HepG2 (cell line): ENCODE results near the gene PAX7. TPM values are rescaled to one million over a fixed set of nuclear protein-coding genes. Genes with fewer than 3 reads are reported as not detected.

Source experiments
- ATAC-seq: fragments of 200-7000 bp; cut with Tn5 transposase; 3 replicates; pipeline ENCODE4 v1.9.1; 2020; ENCODE audit warnings: mild to moderate bottlenecking, moderate library complexity
- BruUV-seq: library from RNA; stranded (reverse); fragments of 400-500 nt; replicated peaks from 2 replicates; lab custom pipeline; 2021; lab: Mats Ljungman, UMichigan
- CTCF ChIA-PET: fragments of 300-600 bp; formaldehyde crosslinking; extraction: SDS; loops from one replicate; lab custom pipeline; 2021; ENCODE audit warnings: low total read pairs, inconsistent platforms, low intra/inter-chr PET ratio; lab: Yijun Ruan, JAX
- POLR2A ChIA-PET: fragments of 350-600 bp; sonication (Branson Sonifier 250); formaldehyde crosslinking; loops from one replicate; lab custom pipeline; 2020; ENCODE audit warnings: antibody characterized with exemption, inconsistent platforms; lab: Yijun Ruan, JAX
- DNase-seq: peaks from one replicate; pipeline ENCODE4 v3.0.0-alpha.2; 2015; ENCODE audit warnings: low spot score
- FAIRE-seq: peaks from 3 replicates; lab custom pipeline; 2011; peaks lifted over from hg19 to GRCh38; lab: Jason Lieb, UNC
- H2AFZ ChIP-seq: one replicate; pipeline ENCODE4 v1.6.1; 2011; ENCODE audit warnings: low read length, inconsistent platforms
- H3K27ac ChIP-seq: fragments of 300-600 bp; 3 replicates; pipeline ENCODE4 v1.8.0; 2011; ENCODE audit warnings: mixed run types, mild to moderate bottlenecking, mixed read lengths, low read length, inconsistent platforms; ENCODE audit not compliant: insufficient read depth; ENCODE audit errors: extremely low read length
- H3K27me3 ChIP-seq, 2 experiments: fragments of 200-600 bp in 1 of 2; 2 replicates in 1 of 2; 3 replicates in 1 of 2; pipeline versions ENCODE4 v1.6.0 to v1.8.0; 2011; ENCODE audit warnings: low read length in 2 of 2, mild to moderate bottlenecking in 2 of 2, moderate library complexity in 2 of 2, inconsistent platforms in 1 of 2; ENCODE audit not compliant: insufficient read depth in 2 of 2, control insufficient read depth in 1 of 2
- H3K36me3 ChIP-seq, 2 experiments: fragments of 200-600 bp in 1 of 2; replicated peaks in 1 of 2; 2 replicates in 1 of 2; 3 replicates in 1 of 2; pipeline versions ENCODE4 v1.5.1 to v1.8.0; 2011; ENCODE audit warnings: low read length in 2 of 2, inconsistent platforms in 1 of 2; ENCODE audit not compliant: insufficient read depth in 2 of 2, control insufficient read depth in 1 of 2
- H3K4me1 ChIP-seq: 2 replicates; pipeline ENCODE4 v1.5.1; 2012; ENCODE audit warnings: low read length, inconsistent platforms; ENCODE audit not compliant: insufficient read depth
- H3K4me2 ChIP-seq: 2 replicates; pipeline ENCODE4 v1.6.0; 2011; ENCODE audit warnings: low read depth, low read length, inconsistent platforms
- H3K4me3 ChIP-seq, 3 experiments: fragments of 200-600 bp in 1 of 3; sonication (generic), shearing (Covaris generic) in 1 of 3; replicated peaks in 1 of 3; 2 replicates each; pipeline ENCODE4 v1.5.1; 2011 to 2016; ENCODE audit warnings: low read length in 3 of 3, inconsistent platforms in 2 of 3, low read depth in 2 of 3, mild to moderate bottlenecking in 2 of 3, control low read depth in 1 of 3, mixed read lengths in 1 of 3; ENCODE audit not compliant: insufficient read depth in 1 of 3
- H3K79me2 ChIP-seq: one replicate; pipeline ENCODE4 v1.6.1; 2011; ENCODE audit warnings: low read length, inconsistent platforms; ENCODE audit not compliant: insufficient read depth
- H3K9ac ChIP-seq: 2 replicates; pipeline ENCODE4 v1.6.0; 2011; ENCODE audit warnings: mild to moderate bottlenecking, low read depth, low read length, inconsistent platforms; ENCODE audit not compliant: insufficient read depth
- H3K9me3 ChIP-seq: 2 replicates; pipeline ENCODE4 v1.5.1; 2012; ENCODE audit warnings: mild to moderate bottlenecking, low read length
- H4K20me1 ChIP-seq: 2 replicates; pipeline ENCODE4 v1.6.0; 2011; ENCODE audit warnings: inconsistent platforms, mild to moderate bottlenecking, low read length, moderate library complexity; ENCODE audit not compliant: insufficient read depth
- EED ChIP-seq: sonication (generic); formaldehyde crosslinking; IDR thresholded peaks from 2 replicates; pipeline ENCODE4 v1.5.0; 2020; ENCODE audit warnings: mild to moderate bottlenecking, missing genetic modification reagents
- PHF5A ChIP-seq: IDR thresholded peaks from one replicate; pipeline ENCODE4 v1.6.1; 2018; ENCODE audit warnings: low read depth, missing genetic modification reagents; ENCODE audit not compliant: unreplicated experiment
- RBFOX2 ChIP-seq: fragments of 200-400 bp; formaldehyde crosslinking; IDR thresholded peaks from 2 replicates; pipeline ENCODE4 v1.6.1; 2017; ENCODE audit warnings: low read depth, mild to moderate bottlenecking, low read length
- ZNF296 ChIP-seq: sonication (generic); formaldehyde crosslinking; conservative IDR thresholded peaks from 2 replicates; pipeline ENCODE4 v1.5.0; 2020; ENCODE audit warnings: mild to moderate bottlenecking, missing genetic modification reagents
- ZNF33B ChIP-seq: sonication (generic); formaldehyde crosslinking; IDR thresholded peaks from 2 replicates; pipeline ENCODE4 v1.5.1; 2020; ENCODE audit warnings: mild to moderate bottlenecking, missing genetic modification reagents
- ZSCAN9 ChIP-seq: IDR thresholded peaks from 2 replicates; pipeline ENCODE4 v1.6.1; 2016; ENCODE audit warnings: borderline replicate concordance
- WGBS: methylation state at CpG from one replicate; pipeline ENCODE4 v1.1.6; 2017; ENCODE audit warnings: low lambda C conversion rate; 5-methylcytosine and 5-hydroxymethylcytosine counted together
- in situ Hi-C: cut with HindIII; loops from 2 replicates; pipeline ENCODE4 v1.10.0; 2017; ENCODE audit warnings: low pct_unique_long_range_greater_than_20kb; ENCODE audit not compliant: extremely low pct_ligation_motif_present
- intact Hi-C: fragments of 100-400 bp; cut with micrococcal nuclease; formaldehyde crosslinking; loops from one replicate; pipeline ENCODE4 v1.10.0; 2022; ENCODE audit not compliant: unreplicated experiment
- polyA plus RNA-seq, 8 experiments: library from polyadenylated mRNA; depleted of rRNA in 3 of 8; stranded (reverse) in 7 of 8; unstranded in 1 of 8; fragments of >200 nt; fragmentation: Illumina TruSeq in 4 of 8; extraction: Trizol in 4 of 8; gene quantifications; 2 replicates each; pipeline versions ENCODE4 v1.2.1 to v1.2.3, GENCODE V29; 2011 to 2016; ENCODE audit warnings: low read depth in 4 of 8, missing spikeins in 1 of 8, mixed read lengths in 1 of 8; ENCODE audit not compliant: insufficient read depth in 1 of 8
- total RNA-seq, 5 experiments: library from RNA; depleted of rRNA; stranded (reverse); fragments of >200 nt; fragmentation: Illumina TruSeq; extraction: Trizol; gene quantifications; 2 replicates each; pipeline ENCODE4 v1.2.3, GENCODE V29; 2016; ENCODE audit warnings: low read depth in 1 of 5
- TF ChIP-seq, protein P1 (sequence below): sonication (generic); formaldehyde crosslinking; conservative IDR thresholded peaks from 2 replicates; pipeline ENCODE4 v1.4.0; 2020; ENCODE audit warnings: missing genetic modification reagents
- TF ChIP-seq, protein P2 (sequence below): sonication (generic); formaldehyde crosslinking; IDR thresholded peaks from 2 replicates; pipeline ENCODE4 v1.4.0; 2020; ENCODE audit warnings: missing genetic modification reagents

PAX7 gene
- total and polyA plus RNA-seq, 2 of the 13 experiments (the other 11 are each of a cell fraction or from before 2014, with no cell fraction given): not detected

- Histone ChIP-seq H3K4me2 (no peak overlapping the region), H3K79me2 (no peaks in the 10 kb centered on the region), H3K36me3 (no peaks in the 10 kb centered on the region), H3K9ac (no peak overlapping the region), H4K20me1 (no peaks in the 10 kb centered on the region), H2AFZ (no peak overlapping the region), H3K9me3 (no peaks in the 10 kb centered on the region), H3K4me1 (no peaks in the 10 kb centered on the region), H3K27me3 (peaks cover 21 to 93% of the 10 kb centered on the region in 2 experiments), H3K4me3 (no peak overlapping the region), H3K27ac (no peak overlapping the region)
- DNase-seq (no peak), FAIRE-seq (no peak), ATAC-seq (no peak)
- no TSS peak for BruUV-seq
- intact Hi-C loops (no loop called here), in situ Hi-C loops (no loop called here)
- CTCF ChIA-PET: no interaction called here
- TF ChIP-seq RBFOX2 (no peak), EED (no peak)
- WGBS: 4% methylated on average over 5 of the region's 16 CpGs
- POLR2A ChIA-PET: no interaction called here
These were observed 3.6 kb downstream of the PAX7 start for GRCh38 chr1:18634276-18634675.

GRCh38 chr1:18635070-18635577 lies 4.5 kb downstream of the PAX7 start:
- ATAC-seq: no peak
- no peaks in the 10 kb centered on the region for H3K9me3 ChIP-seq
- no peak overlapping the region for H2AFZ ChIP-seq
- no peak overlapping the region for H3K4me2 ChIP-seq
- no peak overlapping the region for H3K4me3 ChIP-seq
- CTCF ChIA-PET: no interaction called here
- BruUV-seq: no TSS peak
- WGBS: 12% methylated on average over 5 of the region's 5 CpGs
- intact Hi-C loops: no loop called here
- H3K27me3 ChIP-seq: peaks cover 22 to 93% of the 10 kb centered on the region in 2 experiments
- no peak overlapping the region for H3K27ac ChIP-seq
- H3K79me2 ChIP-seq: no peaks in the 10 kb centered on the region
- H3K9ac ChIP-seq: no peak overlapping the region
- no peak for TF ChIP-seq ZNF33B (CRISPR knock-in tag)
- TF ChIP-seq, protein P1, sequence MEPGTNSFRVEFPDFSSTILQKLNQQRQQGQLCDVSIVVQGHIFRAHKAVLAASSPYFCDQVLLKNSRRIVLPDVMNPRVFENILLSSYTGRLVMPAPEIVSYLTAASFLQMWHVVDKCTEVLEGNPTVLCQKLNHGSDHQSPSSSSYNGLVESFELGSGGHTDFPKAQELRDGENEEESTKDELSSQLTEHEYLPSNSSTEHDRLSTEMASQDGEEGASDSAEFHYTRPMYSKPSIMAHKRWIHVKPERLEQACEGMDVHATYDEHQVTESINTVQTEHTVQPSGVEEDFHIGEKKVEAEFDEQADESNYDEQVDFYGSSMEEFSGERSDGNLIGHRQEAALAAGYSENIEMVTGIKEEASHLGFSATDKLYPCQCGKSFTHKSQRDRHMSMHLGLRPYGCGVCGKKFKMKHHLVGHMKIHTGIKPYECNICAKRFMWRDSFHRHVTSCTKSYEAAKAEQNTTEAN (CRISPR knock-in tag): no peak
- TF ChIP-seq ZNF296: no peak
- TF ChIP-seq, protein P2, sequence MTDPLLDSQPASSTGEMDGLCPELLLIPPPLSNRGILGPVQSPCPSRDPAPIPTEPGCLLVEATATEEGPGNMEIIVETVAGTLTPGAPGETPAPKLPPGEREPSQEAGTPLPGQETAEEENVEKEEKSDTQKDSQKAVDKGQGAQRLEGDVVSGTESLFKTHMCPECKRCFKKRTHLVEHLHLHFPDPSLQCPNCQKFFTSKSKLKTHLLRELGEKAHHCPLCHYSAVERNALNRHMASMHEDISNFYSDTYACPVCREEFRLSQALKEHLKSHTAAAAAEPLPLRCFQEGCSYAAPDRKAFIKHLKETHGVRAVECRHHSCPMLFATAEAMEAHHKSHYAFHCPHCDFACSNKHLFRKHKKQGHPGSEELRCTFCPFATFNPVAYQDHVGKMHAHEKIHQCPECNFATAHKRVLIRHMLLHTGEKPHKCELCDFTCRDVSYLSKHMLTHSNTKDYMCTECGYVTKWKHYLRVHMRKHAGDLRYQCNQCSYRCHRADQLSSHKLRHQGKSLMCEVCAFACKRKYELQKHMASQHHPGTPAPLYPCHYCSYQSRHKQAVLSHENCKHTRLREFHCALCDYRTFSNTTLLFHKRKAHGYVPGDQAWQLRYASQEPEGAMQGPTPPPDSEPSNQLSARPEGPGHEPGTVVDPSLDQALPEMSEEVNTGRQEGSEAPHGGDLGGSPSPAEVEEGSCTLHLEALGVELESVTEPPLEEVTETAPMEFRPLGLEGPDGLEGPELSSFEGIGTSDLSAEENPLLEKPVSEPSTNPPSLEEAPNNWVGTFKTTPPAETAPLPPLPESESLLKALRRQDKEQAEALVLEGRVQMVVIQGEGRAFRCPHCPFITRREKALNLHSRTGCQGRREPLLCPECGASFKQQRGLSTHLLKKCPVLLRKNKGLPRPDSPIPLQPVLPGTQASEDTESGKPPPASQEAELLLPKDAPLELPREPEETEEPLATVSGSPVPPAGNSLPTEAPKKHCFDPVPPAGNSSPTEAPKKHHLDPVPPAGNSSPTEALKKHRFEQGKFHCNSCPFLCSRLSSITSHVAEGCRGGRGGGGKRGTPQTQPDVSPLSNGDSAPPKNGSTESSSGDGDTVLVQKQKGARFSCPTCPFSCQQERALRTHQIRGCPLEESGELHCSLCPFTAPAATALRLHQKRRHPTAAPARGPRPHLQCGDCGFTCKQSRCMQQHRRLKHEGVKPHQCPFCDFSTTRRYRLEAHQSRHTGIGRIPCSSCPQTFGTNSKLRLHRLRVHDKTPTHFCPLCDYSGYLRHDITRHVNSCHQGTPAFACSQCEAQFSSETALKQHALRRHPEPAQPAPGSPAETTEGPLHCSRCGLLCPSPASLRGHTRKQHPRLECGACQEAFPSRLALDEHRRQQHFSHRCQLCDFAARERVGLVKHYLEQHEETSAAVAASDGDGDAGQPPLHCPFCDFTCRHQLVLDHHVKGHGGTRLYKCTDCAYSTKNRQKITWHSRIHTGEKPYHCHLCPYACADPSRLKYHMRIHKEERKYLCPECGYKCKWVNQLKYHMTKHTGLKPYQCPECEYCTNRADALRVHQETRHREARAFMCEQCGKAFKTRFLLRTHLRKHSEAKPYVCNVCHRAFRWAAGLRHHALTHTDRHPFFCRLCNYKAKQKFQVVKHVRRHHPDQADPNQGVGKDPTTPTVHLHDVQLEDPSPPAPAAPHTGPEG: no peak
- TF ChIP-seq ZSCAN9 (CRISPR knock-in tag): no peak
- TF ChIP-seq PHF5A (CRISPR knock-in tag): no peak
- TF ChIP-seq, all 625 proteins: peak for 0
- Histone ChIP-seq H4K20me1 (no peaks in the 10 kb centered on the region), H3K4me1 (peaks cover 4% of the 10 kb centered on the region; the same call in 1 of the 2 replicates), H3K36me3 (no peaks in the 10 kb centered on the region)
- DNase-seq (no peak), FAIRE-seq (no peak)
- in situ Hi-C loops: no loop called here
- POLR2A ChIA-PET: no interaction called here
